Measurements from ENCODE around the gene DEGS2. TPM values are rescaled to one million over a fixed set of nuclear protein-coding genes. Genes with fewer than 3 reads are reported as not detected.
A peak's percentile ranks its signal among the peaks of the same experiment; 100 is the strongest.

DEGS2 gene
- total and polyA plus RNA-seq, 8 donors: 1.2 to 53.0 (median 13.5) TPM

DNA sequence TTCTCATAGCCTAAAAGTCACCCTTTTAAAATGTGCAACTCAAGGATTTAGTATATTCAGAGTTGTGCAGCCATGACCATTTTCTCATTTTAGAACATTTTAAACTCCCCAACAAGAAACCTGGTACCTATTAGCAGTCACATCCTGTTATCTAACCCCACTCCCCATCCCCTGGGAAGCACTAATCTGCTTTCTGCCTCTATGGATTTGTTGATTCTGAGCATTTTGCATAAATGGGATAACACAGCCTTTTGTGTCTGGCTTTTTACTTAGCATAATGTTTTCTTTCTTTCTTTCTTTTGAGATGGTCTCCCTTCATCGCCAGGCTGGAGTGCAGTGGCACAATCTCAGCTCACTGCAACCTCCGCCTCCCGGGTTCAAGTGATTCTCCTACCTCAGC is 40.9 kb upstream of the DEGS2 start:
- H3K27ac ChIP-seq: no peak overlapping the region
- H3K4me1 ChIP-seq: peaks cover 0 to 15% (median 13%) of the 10 kb centered on the region in 4 donors
- H3K36me3 ChIP-seq: no peaks in the 10 kb centered on the region
- no peak overlapping the region for H3K4me3 ChIP-seq
- TF ChIP-seq POLR2A (IDR thresholded peaks at IDR 0.05) (no peak), EP300 (IDR thresholded peaks at IDR 0.05) (no peak), POLR2AphosphoS5 (IDR thresholded peaks at IDR 0.05) (no peak)
- TF ChIP-seq, protein P1, sequence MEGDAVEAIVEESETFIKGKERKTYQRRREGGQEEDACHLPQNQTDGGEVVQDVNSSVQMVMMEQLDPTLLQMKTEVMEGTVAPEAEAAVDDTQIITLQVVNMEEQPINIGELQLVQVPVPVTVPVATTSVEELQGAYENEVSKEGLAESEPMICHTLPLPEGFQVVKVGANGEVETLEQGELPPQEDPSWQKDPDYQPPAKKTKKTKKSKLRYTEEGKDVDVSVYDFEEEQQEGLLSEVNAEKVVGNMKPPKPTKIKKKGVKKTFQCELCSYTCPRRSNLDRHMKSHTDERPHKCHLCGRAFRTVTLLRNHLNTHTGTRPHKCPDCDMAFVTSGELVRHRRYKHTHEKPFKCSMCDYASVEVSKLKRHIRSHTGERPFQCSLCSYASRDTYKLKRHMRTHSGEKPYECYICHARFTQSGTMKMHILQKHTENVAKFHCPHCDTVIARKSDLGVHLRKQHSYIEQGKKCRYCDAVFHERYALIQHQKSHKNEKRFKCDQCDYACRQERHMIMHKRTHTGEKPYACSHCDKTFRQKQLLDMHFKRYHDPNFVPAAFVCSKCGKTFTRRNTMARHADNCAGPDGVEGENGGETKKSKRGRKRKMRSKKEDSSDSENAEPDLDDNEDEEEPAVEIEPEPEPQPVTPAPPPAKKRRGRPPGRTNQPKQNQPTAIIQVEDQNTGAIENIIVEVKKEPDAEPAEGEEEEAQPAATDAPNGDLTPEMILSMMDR (IDR thresholded peaks at IDR 0.05): no peak
- no peaks in the 10 kb centered on the region for H3K27me3 ChIP-seq
- DNase-seq: no peak
- H3K9me3 ChIP-seq: no peaks in the 10 kb centered on the region
- 85 to 92% (median 88%) methylated on average over 3 of the region's 3 CpGs for WGBS, 5 donors
- intact Hi-C loops (cut with DNase I; ENCODE audit: low total_unique reads): loop anchor here (10.0 kb wide), 1 partner anchor 216 kb away; no protein-coding TSS in a partner anchor

DNA sequence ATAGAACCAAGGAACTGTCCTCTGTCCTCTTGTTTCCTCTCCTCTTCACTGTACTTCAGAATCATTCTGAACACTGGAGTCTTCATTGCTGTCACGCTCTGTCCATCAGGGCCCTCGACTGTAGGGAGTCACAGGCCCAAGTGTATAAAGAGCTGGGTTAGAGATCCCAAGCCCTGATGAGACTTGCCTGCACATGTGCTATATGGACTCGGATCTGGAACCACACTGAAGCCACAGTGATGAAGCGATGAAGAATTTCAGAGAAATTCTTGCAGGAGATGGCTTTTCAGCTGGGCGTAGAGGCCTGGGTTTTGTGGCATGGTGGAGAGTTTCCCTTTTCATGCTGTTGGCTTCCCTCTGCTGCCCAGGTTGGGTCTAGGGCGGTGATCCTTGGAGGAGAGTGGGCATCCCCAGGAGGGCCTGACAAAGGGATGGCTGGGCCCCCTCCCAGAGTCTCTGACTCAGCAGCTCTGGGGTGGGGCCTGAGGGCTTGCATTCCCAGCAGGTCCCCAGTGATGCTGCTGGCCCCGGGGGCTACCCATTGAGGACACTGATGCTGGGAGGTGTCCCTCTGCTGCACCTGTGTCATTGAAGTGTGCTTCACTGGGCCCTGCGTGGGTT is 39.9 kb upstream of the DEGS2 start:
- WGBS, 5 donors: 86 to 94% (median 90%) methylated on average over 7 to 8 of the region's 8 CpGs
- intact Hi-C loops (cut with DNase I; ENCODE audit: low total_unique reads): no loop called here
- H3K4me1 ChIP-seq: peaks cover 0 to 6% (median 4%) of the 10 kb centered on the region in 4 donors
- no peaks in the 10 kb centered on the region for H3K9me3 ChIP-seq
- H3K27me3 ChIP-seq: no peaks in the 10 kb centered on the region
- no peaks in the 10 kb centered on the region for H3K36me3 ChIP-seq
- DNase-seq: no peak
- TF ChIP-seq POLR2A (IDR thresholded peaks at IDR 0.05) (no peak), EP300 (IDR thresholded peaks at IDR 0.05) (no peak), POLR2AphosphoS5 (IDR thresholded peaks at IDR 0.05) (no peak)
- TF ChIP-seq, protein P1 (IDR thresholded peaks at IDR 0.05): no peak
- no peak overlapping the region for H3K4me3 ChIP-seq
- no peak overlapping the region for H3K27ac ChIP-seq

DNA sequence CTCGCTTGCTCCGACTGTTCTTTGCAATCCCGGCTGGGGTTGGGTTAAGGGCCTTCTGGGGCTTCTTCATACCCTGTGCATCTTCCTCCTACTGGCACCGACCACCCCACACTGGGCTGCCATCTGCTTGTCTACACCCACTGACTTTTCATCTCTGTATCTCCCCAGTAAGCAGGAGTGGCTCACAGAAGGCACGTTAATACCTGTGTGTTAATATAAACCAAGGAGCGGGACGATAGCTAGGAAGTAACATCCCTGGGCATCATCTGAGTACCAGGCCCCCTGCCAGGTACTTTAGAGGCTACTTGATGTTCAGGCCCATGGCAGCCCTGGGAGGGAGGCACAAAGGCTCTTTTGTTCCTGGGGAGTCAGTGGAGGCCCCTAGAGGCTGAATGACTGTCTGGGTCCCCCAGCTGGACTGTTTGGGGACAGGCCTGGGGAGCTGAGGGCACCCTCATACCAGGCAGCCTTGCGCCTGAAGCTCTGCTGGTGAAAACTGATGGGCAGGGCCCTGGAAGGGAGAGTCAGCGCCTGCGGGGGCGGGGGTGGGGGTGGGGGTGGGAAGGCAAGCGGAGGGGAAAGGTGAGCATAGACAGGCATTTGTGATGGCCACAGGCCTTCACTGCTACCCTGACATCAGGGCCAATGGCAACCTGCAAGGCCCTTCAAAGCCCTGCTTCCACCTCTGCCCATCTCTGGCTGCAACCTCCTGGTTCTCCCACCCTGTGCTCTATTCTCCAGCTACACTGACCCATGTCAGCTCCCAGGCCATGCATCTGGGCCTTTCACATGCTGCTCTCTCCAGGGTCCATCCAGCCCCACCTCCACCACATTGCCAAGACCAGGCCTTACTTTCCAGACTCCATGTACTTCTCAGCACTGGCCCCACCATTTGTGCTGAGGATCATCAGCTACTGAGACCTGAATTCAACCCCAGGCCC is 34.2 kb upstream of the DEGS2 start:
- intact Hi-C loops (cut with DNase I; ENCODE audit: low total_unique reads): no loop called here
- DNase-seq: peak in 1 of 2 donors; percentile 39

More for the DNA sequence above, 34.2 kb upstream of the DEGS2 start:
- peak overlapping the region; percentile 86 to 95 (median 89) for H3K27ac ChIP-seq
- TF ChIP-seq POLR2AphosphoS5 (IDR thresholded peaks at IDR 0.05) (no peak), POLR2A (IDR thresholded peaks at IDR 0.05) (no peak), EP300 (IDR thresholded peaks at IDR 0.05) (no peak)
- TF ChIP-seq, protein P1 (IDR thresholded peaks at IDR 0.05): no peak
- H3K36me3 ChIP-seq: no peaks in the 10 kb centered on the region
- WGBS, 5 donors: 53 to 64% (median 58%) methylated on average over 11 to 12 of the region's 12 CpGs
- peaks cover 16 to 28% (median 23%) of the 10 kb centered on the region in 4 donors for H3K4me1 ChIP-seq
- H3K27me3 ChIP-seq: no peaks in the 10 kb centered on the region
- H3K9me3 ChIP-seq: no peaks in the 10 kb centered on the region
- H3K4me3 ChIP-seq: peak overlapping the region; percentile 38 to 42 (median 39)
